OCI-LY7 (cell line): ENCODE data around the gene DOCK1. TPM values are rescaled to one million over a fixed set of nuclear protein-coding genes. Genes with fewer than 3 reads are reported as not detected.

ENCODE experiments used
- BruUV-seq: library from RNA; stranded (reverse); fragments of 400-500 nt; replicated peaks from 2 replicates; lab custom pipeline; 2021; lab: Mats Ljungman, UMichigan
- CTCF ChIA-PET: fragments of 300-600 bp; sonication (Branson Sonifier 250); formaldehyde crosslinking; loops from one replicate; lab custom pipeline; 2022; ENCODE audit warnings: antibody characterized with exemption; ENCODE audit not compliant: unreplicated experiment; lab: Charles Lee
- POLR2A ChIA-PET: fragments of 300-600 bp; sonication (Branson Sonifier 250); formaldehyde crosslinking; loops from one replicate; lab custom pipeline; 2022; ENCODE audit warnings: antibody characterized with exemption; lab: Charles Lee
- DNase-seq: peaks from one replicate; pipeline ENCODE4 v3.0.0-alpha.2; 2015; ENCODE audit warnings: low spot score
- H2AFZ ChIP-seq: fragments of 200-600 bp; sonication (generic), shearing (Covaris generic); 2 replicates; pipeline ENCODE4 v1.6.1; 2014; ENCODE audit warnings: mild to moderate bottlenecking, antibody characterized with exemption, low read length, moderate library complexity
- H3K27ac ChIP-seq: fragments of 200-600 bp; sonication (generic); 2 replicates; pipeline ENCODE4 v1.5.1; 2014; ENCODE audit warnings: mixed run types, low read depth, mild to moderate bottlenecking, moderate library complexity, low read length, inconsistent platforms; ENCODE audit not compliant: poor library complexity, severe bottlenecking
- H3K36me3 ChIP-seq: fragments of 200-600 bp; sonication (generic); 2 replicates; pipeline ENCODE4 v1.6.1; 2014; ENCODE audit warnings: mild to moderate bottlenecking, antibody characterized with exemption, low read length, moderate library complexity, mixed read lengths; ENCODE audit not compliant: insufficient read depth
- H3K4me1 ChIP-seq: fragments of 200-600 bp; sonication (generic); 2 replicates; pipeline ENCODE4 v1.5.1; 2014; ENCODE audit warnings: mild to moderate bottlenecking, low read length; ENCODE audit not compliant: insufficient read depth, poor library complexity, severe bottlenecking
- H3K4me2 ChIP-seq: fragments of 200-600 bp; sonication (generic); 2 replicates; pipeline ENCODE4 v1.6.1; 2014; ENCODE audit warnings: mild to moderate bottlenecking, low read length
- H3K4me3 ChIP-seq: fragments of 200-600 bp; sonication (generic); 2 replicates; pipeline ENCODE4 v1.5.1; 2014; ENCODE audit warnings: mild to moderate bottlenecking, low read depth, low read length; ENCODE audit not compliant: poor library complexity, severe bottlenecking
- H3K79me2 ChIP-seq: fragments of 200-600 bp; sonication (generic); 2 replicates; pipeline ENCODE4 v1.6.1; 2016; ENCODE audit warnings: low read depth, mild to moderate bottlenecking, low read length, moderate library complexity, mixed read lengths; ENCODE audit not compliant: insufficient read depth
- H3K9me2 ChIP-seq: fragments of 200-600 bp; sonication (generic); 2 replicates; pipeline ENCODE4 v1.6.1; 2016; ENCODE audit warnings: mild to moderate bottlenecking, low read length, mixed read lengths; ENCODE audit not compliant: insufficient read depth
- H3K9me3 ChIP-seq: fragments of 200-600 bp; sonication (generic); 2 replicates; pipeline ENCODE4 v1.6.1; 2014; ENCODE audit warnings: mild to moderate bottlenecking, mixed run types, low read length, mixed read lengths
- H4K20me1 ChIP-seq: fragments of 200-600 bp; sonication (generic); 2 replicates; pipeline ENCODE4 v1.6.1; 2014; ENCODE audit warnings: mild to moderate bottlenecking, antibody characterized with exemption, low read length, moderate library complexity, mixed read lengths; ENCODE audit not compliant: insufficient read depth
- CTCF ChIP-seq: fragments of 200-600 bp; sonication (generic); conservative IDR thresholded peaks from 2 replicates; pipeline ENCODE4 v1.5.1; 2014; ENCODE audit warnings: mild to moderate bottlenecking, antibody characterized with exemption, low read length, moderate library complexity, mixed read lengths
- EZH2phosphoT487 ChIP-seq: fragments of 200-600 bp; sonication (generic); IDR thresholded peaks from 2 replicates; pipeline ENCODE4 v1.6.1; 2018; ENCODE audit warnings: low read depth, borderline replicate concordance, mild to moderate bottlenecking, mixed run types, antibody characterized with exemption, low read length, moderate library complexity, mixed read lengths
- intact Hi-C: fragments of 100-400 bp; cut with micrococcal nuclease; formaldehyde crosslinking; loops from one replicate; pipeline ENCODE4 v1.10.0; 2022; ENCODE audit not compliant: unreplicated experiment
- total RNA-seq, 2 experiments: library from RNA; depleted of rRNA in 1 of 2; stranded (reverse); fragments of >200 nt in 1 of 2; shearing (Covaris generic) in 1 of 2; gene quantifications; 2 replicates each; pipeline ENCODE4 v1.2.3, GENCODE V29; 2014 to 2022

Gene DOCK1
- total RNA-seq, 2 experiments from 2014 or later, result not detected

DNA sequence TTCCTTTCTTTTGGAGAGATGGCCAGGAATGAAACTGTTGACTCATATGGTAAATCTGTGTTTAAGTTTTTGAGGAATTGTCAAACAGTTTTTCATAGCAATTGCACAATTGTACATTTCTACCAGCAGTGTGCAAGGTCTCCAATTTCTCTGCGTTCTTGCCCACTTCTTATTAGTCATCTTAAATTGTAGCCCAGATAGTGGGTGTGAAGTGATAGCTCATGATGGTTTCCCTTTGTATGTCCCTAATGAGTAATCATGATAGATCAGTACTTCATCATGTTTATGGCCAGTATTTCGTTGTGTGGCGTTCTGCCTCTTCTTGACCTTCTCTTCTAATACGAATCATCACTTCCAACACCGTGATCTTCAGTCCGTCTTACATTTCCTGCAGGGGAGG lies 136.3 kb downstream of the DOCK1 start:
- BruUV-seq, result no TSS peak
- no peaks in the 10 kb centered on the region for H3K9me3 ChIP-seq
- ChIA-PET CTCF (no interaction called here), POLR2A (no interaction called here)
- no peak overlapping the region for H3K27ac ChIP-seq
- no peaks in the 10 kb centered on the region for H3K4me1 ChIP-seq
- DNase-seq, result no peak
- H3K4me2 ChIP-seq, result no peak overlapping the region
- no peak overlapping the region for H2AFZ ChIP-seq
- H3K4me3 ChIP-seq, result no peak overlapping the region
- no peaks in the 10 kb centered on the region for H3K9me2 ChIP-seq
- H4K20me1 ChIP-seq, result no peaks in the 10 kb centered on the region
- intact Hi-C loops, result no loop called here
- H3K36me3 ChIP-seq, result no peaks in the 10 kb centered on the region
- TF ChIP-seq EZH2phosphoT487, result no peak
- no peak for TF ChIP-seq CTCF
- no peaks in the 10 kb centered on the region for H3K79me2 ChIP-seq

- no peak overlapping the region for H3K4me3 ChIP-seq
- no peaks in the 10 kb centered on the region for H3K4me1 ChIP-seq
- H3K4me2 ChIP-seq, result no peak overlapping the region
- no peaks in the 10 kb centered on the region for H3K79me2 ChIP-seq
- no peak overlapping the region for H3K27ac ChIP-seq
- ChIA-PET POLR2A (no interaction called here), CTCF (no interaction called here)
- H4K20me1 ChIP-seq, result no peaks in the 10 kb centered on the region
- TF ChIP-seq CTCF (no peak), EZH2phosphoT487 (no peak)
- no peak for DNase-seq
- no peaks in the 10 kb centered on the region for H3K9me2 ChIP-seq
- no peaks in the 10 kb centered on the region for H3K9me3 ChIP-seq
- intact Hi-C loops, result no loop called here
- no peak overlapping the region for H2AFZ ChIP-seq
- BruUV-seq, result no TSS peak
- no peaks in the 10 kb centered on the region for H3K36me3 ChIP-seq
Measured at GRCh38 chr10:127043301-127043700, 138.1 kb downstream of the DOCK1 start.

DNA sequence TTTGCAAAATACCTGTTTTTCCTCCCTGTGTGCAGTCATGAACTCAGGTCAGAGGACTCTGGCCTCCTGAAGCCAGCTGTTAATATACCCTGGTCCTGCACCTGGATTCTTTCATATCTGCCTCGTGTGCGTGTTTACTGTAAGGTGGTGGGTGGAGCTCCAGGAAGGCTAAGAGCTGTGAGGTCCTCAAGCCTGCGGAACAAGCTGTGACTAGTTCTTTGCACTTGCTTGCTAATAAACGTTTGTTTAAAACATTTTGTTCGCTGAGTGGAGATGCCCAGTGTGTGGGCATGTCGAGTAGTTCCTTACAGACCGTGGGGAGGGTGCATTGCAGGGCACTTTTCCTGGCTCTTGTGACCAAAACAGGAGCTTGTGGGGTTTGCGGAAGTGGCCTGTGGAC lies 139.0 kb downstream of the DOCK1 start:
- H3K27ac ChIP-seq, result no peak overlapping the region
- TF ChIP-seq EZH2phosphoT487 (no peak), CTCF (no peak)
- intact Hi-C loops, result no loop called here

More for the DNA sequence above, 139.0 kb downstream of the DOCK1 start:
- ChIA-PET POLR2A (no interaction called here), CTCF (no interaction called here)
- no peaks in the 10 kb centered on the region for H3K4me1 ChIP-seq
- H3K4me2 ChIP-seq, result no peak overlapping the region
- no peak for DNase-seq
- no peaks in the 10 kb centered on the region for H4K20me1 ChIP-seq
- no peak overlapping the region for H2AFZ ChIP-seq
- H3K4me3 ChIP-seq, result no peak overlapping the region
- BruUV-seq, result no TSS peak
- H3K36me3 ChIP-seq, result no peaks in the 10 kb centered on the region
- no peaks in the 10 kb centered on the region for H3K79me2 ChIP-seq
- no peaks in the 10 kb centered on the region for H3K9me2 ChIP-seq
- no peaks in the 10 kb centered on the region for H3K9me3 ChIP-seq
